Measurements from ENCODE around the gene PCSK9.

GRCh38 chr1:55076356-55076755, 37.0 kb downstream of the PCSK9 start:
- TF ChIP-seq EZH2 (IDR thresholded peaks at IDR 0.05), result no peak
- TF ChIP-seq POLR2AphosphoS5 (IDR thresholded peaks at IDR 0.05; ENCODE audit: borderline replicate concordance, low read depth, low read length), result no peak
- no peak for TF ChIP-seq FOXP2 (optimal IDR thresholded peaks at IDR 0.05; ENCODE audit: control extremely low read depth, extremely low read length, insufficient read depth)

All from SK-N-MC (cell line).